GM18499 (cell line): ENCODE results near the gene STUM.
"Not testable (repeated sequence)": the region's sequence is repeated elsewhere in the genome, so short reads cannot be mapped to it uniquely, and the experiment has no call there.

ENCODE experiments used
- ATAC-seq: cut with Tn5 transposase; IDR thresholded peaks from one replicate; pipeline ENCODE4 v1.9.1; 2021; ENCODE audit warnings: moderate number of reproducible peaks; ENCODE audit not compliant: insufficient read depth, unreplicated experiment

The STUM gene

DNA sequence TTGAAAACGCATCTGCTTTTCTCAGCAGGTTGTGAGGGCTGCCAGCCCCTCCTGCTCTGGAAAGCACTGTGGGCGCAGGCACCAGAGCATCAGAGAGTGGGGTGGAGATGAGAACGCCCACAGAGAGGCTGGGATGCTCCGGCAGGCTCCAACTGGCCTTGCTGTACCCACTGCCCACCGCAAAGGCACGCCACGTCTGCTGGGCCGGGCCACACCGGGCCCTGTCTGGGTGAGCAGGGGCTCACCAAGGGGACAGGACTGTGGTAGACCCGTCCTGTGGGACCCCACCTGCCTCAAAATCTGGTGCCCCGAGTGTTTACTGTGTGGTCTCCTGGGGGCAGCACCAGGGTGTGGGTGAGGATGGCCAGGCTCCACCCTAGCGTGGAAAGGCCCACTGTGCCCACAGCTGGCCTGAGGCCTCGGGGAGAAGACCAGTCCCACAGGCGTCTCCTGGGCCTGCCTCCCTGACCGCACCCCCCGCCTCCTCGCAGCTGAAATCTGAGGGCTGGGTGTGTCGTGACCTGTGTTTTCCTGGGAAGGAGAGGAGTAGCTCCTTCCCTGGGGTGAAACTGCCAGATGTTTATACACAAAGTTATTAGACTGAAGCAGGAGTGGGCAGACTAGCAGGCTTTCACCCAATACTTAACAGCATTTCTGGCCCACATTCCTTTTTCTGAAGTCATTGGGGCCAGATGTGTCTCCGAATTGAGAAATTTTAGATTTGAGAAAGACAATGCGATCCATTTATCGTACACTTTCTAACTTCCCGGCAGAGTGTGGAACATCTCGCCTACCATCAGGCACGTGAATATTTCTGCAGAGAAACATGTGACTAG lies 53.8 kb downstream of the STUM start:
- no peak for ATAC-seq

DNA sequence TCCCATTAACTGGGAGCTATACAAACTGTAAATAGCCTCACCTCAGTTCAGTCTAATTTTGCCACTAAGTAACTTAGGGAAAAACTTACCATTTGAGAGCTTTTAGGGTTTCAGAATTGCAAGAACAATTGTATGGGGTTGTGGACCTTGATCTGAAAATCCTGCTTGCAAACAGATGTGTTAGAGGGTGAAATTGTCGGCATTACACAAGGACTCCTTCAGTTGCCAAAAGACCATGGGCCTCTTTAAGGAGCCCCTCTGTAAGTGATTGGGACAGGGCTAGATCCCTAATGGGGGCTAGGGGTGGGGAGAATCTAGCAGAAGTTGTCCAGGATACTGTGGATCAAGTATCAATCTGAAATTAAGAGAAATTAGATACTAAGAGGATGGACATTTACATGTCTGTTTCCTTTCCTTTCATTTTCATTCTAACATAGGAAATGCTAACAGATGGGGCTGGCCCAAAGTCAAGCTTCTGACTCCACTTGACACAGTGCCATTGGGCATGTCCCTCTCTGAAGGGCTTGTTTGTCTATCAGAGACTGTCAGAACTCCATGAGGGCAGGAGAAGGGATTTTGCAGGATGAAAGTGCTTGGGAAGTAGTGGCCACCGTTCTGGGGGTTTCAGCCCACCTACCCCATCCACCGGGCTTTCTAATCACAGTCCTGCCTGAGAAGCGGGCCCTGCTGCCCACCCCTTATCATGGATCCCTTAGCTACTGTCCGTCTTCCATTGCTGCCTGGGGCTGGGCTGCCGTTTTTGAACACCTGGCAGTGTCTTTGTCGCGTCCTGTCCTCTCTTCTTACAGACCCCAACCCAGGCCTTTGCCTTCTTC lies 54.7 kb downstream of the STUM start:
- no peak for ATAC-seq

DNA sequence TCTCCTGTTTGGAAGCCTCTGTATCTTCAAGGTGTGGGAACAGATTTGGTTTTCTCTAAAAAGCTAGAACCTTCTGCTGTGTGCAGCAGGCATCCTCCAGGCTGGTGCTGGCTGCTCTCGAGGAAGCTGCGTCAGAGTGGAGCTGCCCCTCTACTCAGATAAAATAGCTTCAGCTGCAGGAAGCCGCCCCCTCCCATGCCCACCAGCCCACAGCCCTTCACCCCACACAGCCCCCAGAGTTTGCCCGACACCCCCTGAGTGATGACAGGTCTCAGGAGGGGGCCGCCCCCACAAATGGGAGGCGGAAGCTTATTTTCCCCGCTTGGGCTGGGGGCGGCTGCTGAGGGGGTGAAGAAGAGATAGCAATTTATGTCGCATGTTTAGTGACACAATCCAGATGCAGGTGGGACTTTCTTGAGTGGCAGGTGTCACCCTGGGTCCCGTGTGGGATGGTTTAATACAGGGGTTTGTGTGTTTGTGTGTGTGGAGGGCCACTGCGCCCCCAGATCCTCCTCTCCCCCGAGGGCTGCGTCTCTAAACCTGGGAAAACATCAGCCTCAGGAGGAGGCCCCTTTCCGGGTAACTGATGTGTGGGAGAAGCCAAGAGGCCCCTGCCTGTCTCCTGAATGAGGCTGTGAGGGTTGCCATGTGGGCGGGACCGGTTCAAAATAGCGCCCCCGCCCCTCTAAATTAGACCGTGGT lies 55.4 kb downstream of the STUM start:
- ATAC-seq, result no peak

DNA sequence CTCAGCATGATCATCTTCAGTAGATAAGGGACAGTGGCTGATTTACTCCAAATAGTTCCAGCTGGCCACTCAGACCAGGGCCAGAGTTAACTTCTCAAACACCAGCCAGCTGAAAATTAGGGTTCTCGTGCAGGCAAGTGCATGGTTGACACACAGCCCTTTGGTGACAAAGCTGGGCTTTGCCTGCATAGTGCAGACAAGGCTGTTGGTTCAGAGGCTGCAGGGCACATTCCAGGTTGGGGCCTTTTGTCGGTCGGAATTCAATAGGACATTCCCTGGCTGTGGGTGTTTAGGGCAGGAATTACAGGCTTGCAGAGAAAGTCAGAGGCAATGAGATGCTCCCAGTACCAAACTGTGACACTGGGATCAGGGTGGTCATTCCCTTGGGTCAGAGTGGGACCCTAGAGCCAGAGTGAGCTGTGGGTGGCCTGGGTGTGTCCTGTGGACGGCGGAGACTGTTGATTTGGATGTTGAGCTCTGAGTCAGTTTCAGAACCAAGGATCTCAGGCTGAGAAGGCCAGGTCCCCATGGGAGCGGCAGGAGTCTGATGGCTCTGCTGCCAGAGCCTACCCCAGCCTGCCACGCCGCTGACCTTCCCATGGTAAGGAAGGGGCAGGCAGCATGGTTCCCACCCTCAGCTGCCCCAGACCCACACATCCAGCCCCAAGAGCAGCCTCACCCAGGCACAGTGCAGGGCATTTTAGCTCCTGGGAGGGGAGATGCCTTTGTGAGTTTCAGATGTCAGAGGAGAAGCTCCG lies 56.2 kb downstream of the STUM start:
- ATAC-seq, result no peak

DNA sequence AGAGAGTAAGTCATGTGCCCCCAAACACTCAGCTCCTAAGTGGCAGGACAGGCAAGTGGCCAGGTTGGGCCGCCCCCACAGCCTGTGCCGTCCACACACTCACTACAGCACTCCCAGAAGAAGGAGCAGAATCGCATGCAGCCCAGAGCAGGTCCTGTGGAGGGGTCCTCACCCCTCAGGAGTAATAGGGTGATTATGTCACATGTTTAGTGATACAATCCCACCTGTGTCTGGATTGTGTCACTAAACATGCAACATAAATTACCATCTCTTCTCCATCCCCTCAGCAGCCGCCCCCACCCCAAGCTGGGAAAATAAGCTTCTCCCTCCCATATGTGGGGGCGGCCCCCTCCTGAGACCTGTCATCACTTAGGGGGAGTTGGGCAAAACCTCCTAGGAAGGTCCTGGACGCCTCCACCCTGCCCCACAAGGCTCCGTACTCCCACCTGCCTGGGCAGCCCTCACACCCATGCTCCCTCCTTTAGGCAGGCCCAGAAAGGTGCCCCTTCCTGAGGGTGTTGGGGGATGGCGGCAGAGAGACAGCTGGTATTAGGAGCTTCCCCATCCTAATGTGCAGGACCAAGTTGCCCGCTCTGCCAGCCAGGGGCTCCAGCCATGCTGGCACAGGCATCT lies 56.9 kb downstream of the STUM start:
- no peak for ATAC-seq

DNA sequence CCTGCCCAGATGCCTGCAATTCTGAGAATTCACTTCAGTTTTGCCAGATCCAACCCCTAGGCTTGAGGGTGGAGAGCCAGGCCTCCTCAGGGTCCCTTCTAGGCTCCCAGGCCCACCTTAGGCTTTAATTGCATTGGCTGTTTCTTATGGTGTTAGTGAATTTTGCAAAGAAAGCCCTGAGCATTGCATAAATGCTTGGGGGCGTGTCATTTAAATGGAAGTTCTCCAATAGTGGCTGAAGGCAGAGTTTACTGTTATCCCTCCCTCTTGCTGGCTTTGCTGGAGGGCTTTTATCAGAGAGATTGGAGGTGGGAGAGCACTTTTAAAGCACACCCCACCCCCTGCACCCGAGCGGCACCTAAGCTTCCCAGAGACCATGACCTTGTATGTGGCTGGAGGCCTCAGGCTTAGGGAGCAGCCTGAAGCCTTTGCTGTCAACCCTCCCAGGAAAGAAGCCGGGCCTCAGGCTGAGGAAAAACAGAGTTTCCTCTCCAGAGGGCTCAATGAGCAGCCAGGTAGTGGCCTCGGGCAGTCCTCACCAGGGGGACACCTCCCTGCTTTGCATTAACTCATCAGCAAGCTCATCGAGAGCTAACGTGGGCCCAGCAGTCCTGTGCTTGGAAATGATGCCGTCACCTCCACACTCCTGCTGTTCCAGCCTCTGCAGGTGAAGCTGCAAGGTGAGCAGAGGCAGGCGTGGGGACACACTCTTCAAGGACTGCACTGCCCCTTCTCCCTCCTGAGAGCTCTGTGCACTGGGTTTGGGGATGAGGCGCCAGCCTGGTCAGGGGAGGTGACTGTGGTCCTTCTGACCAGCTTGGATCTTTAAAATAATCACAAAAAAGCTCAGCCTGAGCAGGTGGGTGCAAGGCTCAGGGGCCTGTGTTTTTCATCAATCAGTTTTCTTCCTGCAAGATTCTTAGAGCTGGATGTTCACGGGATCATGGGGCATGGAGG lies 58.0 kb downstream of the STUM start:
- no peak for ATAC-seq

DNA sequence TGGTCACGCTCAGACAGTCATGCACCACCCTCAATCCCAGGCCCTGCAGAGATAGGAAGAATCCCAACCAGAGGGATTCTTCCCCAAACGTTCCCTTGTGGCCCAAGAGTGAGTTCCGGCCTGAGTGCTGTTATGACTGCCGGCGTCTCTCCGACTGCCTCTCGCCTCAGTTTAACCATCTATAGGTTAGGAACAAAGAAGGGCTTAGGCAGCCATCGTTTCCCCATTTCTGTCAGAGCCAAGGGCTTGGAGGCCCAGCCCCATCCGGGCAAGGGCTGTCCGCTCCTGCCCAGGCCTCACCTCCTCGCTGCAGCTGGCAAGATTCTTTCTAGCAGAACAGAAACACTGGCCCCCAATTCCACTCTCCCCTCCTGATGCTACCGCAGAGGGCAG lies 58.7 kb downstream of the STUM start:
- no peak for ATAC-seq

DNA sequence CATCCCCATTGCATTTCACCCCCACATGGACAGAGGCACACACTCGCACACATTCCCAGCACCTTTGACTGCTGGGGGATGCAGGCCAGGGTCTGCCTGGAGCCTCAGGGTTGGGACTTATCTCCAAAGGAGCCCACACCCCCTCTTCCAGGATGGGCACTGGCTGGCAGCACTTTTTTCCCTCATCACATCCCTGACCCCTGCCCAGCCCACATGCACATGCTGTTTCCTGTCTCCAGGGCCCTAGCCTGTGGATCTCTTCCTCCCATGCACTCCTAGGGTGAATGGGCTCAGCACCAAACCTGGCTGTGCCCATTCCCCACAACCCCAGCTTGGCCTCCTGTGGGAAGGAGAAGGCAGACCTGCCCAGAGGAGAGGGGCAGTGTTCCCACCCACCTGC lies 59.3 kb downstream of the STUM start:
- ATAC-seq, result no peak

DNA sequence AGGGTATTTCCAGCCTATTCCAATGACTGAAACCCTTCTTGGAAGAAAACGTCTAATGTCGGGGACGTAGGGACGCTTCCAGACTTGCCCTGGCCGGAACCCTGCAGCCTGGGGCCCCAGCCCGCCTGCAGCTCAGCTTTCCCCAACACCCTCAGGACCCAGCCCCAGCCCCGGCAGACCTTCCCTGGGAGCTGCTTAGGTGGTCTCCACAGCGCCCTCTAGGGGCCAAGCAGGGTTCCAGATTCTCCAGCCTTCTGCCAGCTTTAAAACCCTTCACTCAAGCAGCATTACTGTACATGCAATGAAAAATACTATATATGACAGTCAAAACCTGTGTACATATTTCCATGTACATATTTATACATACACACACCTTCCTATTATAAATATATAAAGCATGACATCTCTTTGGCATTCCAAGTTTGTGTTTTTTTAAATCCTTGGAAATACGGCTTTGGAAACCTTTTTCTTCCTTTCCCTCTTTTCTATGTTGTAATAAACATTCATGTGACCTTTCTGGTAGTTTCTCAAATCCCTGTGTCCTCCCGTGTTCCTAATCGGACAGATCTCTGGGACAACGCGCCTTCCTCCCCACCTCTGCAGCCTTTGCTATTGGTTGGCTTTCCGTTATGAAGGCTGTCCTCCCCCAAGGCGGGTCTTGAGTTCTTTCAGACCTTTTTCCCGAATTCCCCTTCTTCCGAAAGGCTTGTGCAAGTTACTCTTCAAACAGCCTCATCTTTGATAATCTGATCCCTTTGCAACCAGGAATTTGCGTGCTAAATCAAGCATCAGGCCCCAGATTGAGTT lies 60.3 kb downstream of the STUM start:
- no peak for ATAC-seq

DNA sequence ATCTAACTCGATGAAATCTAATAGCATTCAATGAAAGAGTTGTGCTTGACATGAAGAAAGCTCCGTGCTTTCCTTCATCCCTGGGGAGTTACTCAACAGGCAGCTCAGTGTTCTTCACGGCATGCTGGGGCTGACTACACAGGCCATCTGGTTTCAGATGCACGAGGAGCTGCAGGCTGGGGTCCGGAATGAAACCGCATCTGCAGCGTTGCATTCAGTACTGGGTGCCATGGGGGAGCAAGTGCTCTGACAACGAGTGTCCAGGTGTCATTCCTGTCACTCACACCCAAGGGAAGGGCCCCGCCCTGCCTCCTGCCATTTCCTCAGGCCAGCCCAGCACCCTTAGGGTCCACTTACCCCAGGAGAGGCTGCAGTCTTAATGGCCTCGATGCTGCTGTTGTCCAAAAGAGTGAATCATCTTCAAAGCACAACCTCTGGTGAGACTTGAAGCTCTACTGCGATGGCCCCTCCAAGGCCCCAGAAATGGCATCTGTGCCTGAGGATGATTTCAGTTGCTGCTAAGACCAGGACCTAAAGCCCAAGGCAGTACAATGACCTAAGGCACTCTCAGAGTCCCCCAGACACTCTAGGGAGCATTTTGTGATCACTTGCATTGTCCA lies 61.4 kb downstream of the STUM start:
- no peak for ATAC-seq

DNA sequence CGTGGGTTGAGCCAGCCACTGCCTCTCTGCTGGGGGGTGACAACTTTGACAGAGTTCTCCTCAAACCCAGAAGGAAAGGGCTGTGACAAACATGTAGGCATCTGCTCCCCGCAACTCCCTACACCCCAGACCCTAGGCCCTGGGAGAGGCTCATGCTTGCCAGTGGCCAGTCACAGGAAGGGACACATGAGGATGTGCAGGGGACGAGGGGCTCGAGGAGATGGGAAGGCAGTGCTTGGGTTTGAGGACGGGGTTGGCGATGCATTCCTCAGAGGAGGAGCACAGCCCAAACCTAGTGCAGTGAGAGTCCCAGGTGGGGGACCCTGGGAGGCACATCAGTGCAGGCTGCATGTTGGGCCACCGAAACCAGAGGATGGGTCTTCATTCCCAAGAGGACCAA lies 62.1 kb downstream of the STUM start:
- ATAC-seq, result no peak

DNA sequence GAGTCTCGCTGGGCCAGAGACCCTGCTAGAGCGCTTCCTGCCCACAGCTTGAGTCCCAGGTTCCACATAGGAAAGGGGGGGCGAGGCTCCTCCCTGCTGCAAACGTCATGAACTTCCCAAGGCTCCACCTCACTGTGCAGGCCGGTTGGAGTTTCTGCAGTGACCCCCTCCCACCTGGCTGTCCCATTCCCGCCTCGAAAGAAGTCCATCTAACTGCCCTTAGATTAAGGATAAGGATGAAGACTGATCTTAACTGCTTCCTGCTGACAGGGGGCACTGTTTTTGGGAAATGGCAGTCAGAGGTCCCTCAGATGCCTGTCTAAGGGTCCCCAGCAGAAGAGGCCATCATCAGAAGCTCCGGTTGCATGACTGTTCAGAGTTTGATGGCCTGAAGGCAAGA lies 62.7 kb downstream of the STUM start:
- no peak for ATAC-seq

DNA sequence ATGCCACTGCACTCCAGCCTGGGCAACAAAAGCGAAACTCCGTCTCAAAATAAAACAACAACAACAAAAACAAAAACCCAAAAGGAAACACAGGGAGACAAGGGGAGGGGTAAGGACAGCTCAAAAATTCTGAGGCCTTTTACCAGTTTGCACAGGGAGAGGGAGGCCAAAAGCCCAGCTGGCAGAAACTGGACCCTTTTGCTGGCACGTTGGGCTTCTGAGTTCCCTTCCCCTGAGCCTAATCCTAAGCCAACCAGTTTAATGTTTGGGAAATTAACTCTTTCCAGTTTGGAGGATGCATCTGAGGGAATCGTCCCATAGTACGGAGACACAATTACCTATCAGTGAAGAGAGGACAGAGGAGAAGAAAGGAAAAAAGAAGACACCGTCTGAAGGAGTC lies 63.4 kb downstream of the STUM start:
- ATAC-seq, result not testable (repeated sequence)

DNA sequence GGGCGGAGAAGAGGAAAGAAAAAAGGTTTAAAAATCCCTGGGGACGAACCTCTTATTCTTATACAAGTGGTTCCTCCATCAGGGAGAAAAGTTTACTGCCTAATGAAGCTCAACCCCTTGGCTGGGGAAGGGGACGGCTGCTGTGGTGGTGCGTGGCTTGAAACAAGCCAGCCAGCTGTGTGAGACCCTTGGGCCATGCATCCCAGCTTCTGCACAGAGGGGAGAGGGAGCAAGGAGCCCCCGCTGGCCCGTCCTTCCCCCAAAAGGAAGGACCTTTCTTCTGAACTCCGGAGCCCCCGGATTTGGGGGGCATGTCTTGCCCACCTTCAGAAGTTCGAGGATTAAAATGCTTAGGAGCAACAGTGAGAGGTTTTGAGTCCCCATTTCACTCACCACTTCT lies 67.3 kb downstream of the STUM start:
- ATAC-seq, result no peak

DNA sequence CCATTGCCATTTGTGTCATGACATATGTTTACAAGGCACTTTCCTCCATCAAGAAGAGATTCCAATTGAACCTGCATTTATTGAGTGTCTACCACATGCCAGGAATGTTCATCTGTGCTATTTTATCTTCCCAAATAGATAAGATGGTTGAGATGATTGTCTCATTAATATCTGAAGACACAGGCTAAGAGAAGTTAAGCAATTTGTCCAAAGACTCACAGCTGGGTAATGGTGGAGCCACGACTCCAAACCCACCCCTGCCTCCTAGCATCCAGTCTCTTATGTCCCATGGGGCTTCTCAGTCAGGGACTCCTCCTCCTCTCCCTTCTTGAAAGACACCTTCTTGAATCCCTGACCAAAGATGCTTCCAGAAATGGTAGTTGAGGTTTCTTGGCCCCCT lies 68.1 kb downstream of the STUM start:
- ATAC-seq, result no peak

DNA sequence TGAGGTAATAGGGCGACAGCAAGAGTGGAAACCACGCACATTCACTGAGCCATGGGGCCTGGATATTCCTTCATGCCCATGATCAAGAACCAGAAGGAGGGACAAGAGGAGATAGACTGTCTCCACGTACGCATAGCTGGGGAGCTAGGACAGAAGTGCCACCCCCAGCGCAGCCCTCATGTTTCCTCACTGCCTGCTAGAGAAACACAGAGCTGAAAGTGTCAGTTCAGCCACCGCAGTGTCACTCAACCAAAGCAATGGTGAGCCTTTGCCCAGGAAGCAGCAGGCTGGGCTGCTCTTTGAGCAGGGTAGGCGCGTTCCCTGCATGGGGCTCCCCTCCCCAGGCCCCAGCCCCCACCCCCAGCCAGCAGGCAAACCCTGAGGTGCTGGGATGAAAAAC lies 68.5 kb downstream of the STUM start:
- no peak for ATAC-seq

DNA sequence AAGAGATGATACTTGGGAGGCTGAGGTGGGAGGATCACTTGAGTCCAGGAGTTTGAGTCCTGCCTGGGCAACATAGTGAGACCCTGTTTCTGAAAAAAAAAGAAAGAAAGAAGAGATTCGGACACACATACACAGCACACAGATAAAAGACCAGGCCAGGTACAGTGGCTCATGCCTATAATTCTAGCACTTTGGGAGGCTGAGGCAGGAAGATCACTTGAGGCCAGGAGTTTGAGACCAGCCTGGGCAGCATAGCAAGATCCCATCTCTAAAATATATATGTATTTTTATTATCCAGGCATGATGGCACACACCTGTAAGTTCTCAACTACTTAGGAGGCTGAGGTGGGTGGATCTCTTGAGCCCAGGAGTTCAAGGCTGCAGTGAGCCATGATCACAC lies 69.2 kb downstream of the STUM start:
- ATAC-seq, result not testable (repeated sequence)

DNA sequence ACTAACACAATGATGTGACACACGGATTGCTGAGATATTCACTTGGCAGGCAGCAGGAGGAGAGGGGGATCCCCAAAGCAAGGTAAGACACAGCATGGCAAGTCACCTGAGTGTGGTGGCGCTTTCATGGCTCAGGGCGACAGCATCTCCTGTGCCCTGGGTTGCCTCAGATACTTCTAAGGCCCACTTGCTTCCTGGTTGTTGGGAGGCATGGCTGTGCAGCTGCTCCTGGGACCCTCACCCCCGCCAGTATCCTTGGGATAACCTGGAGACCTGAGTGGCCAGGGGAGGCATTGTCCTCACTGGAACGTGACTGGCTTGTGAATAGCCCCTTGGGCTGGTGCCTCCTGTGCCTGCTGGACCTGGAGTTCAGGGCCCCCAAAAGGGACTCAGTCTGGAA lies 69.8 kb downstream of the STUM start:
- no peak for ATAC-seq
